ENCODE data around the gene AQP2. TPM values are rescaled to one million over a fixed set of nuclear protein-coding genes. Genes with fewer than 3 reads are reported as not detected.

AQP2 gene
- total and polyA plus RNA-seq, 2 of the 13 experiments (the other 11 are each of a cell fraction or from before 2014, with no cell fraction given), result not detected

DNA sequence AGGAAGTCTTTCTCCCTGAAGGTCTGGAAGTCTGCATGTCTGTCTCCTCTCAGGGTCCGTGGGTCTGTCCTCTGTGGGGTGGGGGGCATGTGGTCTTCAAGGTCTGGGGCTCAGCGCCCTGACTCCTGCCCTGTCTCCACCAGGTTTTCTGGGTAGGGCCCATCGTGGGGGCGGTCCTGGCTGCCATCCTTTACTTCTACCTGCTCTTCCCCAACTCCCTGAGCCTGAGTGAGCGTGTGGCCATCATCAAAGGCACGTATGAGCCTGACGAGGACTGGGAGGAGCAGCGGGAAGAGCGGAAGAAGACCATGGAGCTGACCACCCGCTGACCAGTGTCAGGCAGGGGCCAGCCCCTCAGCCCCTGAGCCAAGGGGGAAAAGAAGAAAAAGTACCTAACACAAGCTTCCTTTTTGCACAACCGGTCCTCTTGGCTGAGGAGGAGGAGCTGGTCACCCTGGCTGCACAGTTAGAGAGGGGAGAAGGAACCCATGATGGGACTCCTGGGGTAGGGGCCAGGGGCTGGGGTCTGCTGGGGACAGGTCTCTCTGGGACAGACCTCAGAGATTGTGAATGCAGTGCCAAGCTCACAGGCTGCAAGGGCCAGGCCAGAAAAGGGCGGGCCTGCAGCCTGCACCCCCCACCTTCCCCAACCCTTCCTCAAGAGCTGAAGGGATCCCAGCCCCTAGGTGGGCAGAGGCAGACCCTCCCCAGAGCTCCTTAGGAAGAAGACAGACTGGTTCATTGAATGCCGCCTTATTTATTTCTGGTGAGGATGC lies 14.5 kb downstream of the AQP2 start:
- FAIRE-seq (no peak), ATAC-seq (no peak), DNase-seq (ENCODE audit: low spot score) (no peak)
- H3K9me3 ChIP-seq (ENCODE audit: low read length), result no peaks in the 10 kb centered on the region
- no peak overlapping the region for H3K4me2 ChIP-seq (ENCODE audit: low read depth, low read length)
- H3K27me3 ChIP-seq (ENCODE audit: control insufficient read depth in 1 of 2, insufficient read depth in 2 of 2, low read length in 2 of 2), result peaks cover 5 to 44% of the 10 kb centered on the region in 2 experiments
- WGBS (ENCODE audit: low lambda C conversion rate), result 22% methylated on average over 10 of the region's 13 CpGs
- intact Hi-C loops (cut with micrococcal nuclease; ENCODE audit: unreplicated experiment) (no loop called here), in situ Hi-C loops (cut with HindIII; ENCODE audit: extremely low pct_ligation_motif_present, low pct_unique_long_range_greater_than_20kb) (no loop called here)
- H3K36me3 ChIP-seq (replicated peaks in 1 of 2; ENCODE audit: control insufficient read depth in 1 of 2, insufficient read depth in 2 of 2, low read length in 2 of 2), result no peaks in the 10 kb centered on the region
- BruUV-seq (replicated peaks), result no TSS peak
- H3K79me2 ChIP-seq (ENCODE audit: insufficient read depth, low read length), result no peaks in the 10 kb centered on the region
- no peak overlapping the region for H3K27ac ChIP-seq (ENCODE audit: extremely low read length, insufficient read depth, low read length)
- H3K4me3 ChIP-seq (replicated peaks in 1 of 3; ENCODE audit: insufficient read depth in 1 of 3, low read depth in 2 of 3, low read length in 3 of 3), result no peak overlapping the region
- no peak overlapping the region for H2AFZ ChIP-seq (ENCODE audit: low read length)
- no peak overlapping the region for H3K9ac ChIP-seq (ENCODE audit: insufficient read depth, low read depth, low read length)
- H4K20me1 ChIP-seq (ENCODE audit: insufficient read depth, low read length), result no peaks in the 10 kb centered on the region
- ChIA-PET POLR2A (interaction anchor here (1.0 kb wide), 1 partner anchor 13 kb away, joined by 3 read pairs; no protein-coding TSS in a partner anchor), CTCF (ENCODE audit: low intra/inter-chr PET ratio, low total read pairs) (no interaction called here)
- TF ChIP-seq KMT2B (CRISPR knock-in tag; IDR thresholded peaks at IDR 0.05), result no peak
- TF ChIP-seq RFXANK (CRISPR knock-in tag; IDR thresholded peaks at IDR 0.05), result no peak
- TF ChIP-seq ZNF678 (CRISPR knock-in tag; IDR thresholded peaks at IDR 0.05), result no peak
- TF ChIP-seq, protein P1, sequence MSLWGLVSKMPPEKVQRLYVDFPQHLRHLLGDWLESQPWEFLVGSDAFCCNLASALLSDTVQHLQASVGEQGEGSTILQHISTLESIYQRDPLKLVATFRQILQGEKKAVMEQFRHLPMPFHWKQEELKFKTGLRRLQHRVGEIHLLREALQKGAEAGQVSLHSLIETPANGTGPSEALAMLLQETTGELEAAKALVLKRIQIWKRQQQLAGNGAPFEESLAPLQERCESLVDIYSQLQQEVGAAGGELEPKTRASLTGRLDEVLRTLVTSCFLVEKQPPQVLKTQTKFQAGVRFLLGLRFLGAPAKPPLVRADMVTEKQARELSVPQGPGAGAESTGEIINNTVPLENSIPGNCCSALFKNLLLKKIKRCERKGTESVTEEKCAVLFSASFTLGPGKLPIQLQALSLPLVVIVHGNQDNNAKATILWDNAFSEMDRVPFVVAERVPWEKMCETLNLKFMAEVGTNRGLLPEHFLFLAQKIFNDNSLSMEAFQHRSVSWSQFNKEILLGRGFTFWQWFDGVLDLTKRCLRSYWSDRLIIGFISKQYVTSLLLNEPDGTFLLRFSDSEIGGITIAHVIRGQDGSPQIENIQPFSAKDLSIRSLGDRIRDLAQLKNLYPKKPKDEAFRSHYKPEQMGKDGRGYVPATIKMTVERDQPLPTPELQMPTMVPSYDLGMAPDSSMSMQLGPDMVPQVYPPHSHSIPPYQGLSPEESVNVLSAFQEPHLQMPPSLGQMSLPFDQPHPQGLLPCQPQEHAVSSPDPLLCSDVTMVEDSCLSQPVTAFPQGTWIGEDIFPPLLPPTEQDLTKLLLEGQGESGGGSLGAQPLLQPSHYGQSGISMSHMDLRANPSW (CRISPR knock-in tag; IDR thresholded peaks at IDR 0.05; ENCODE audit: borderline replicate concordance), result no peak
- TF ChIP-seq HNRNPLL (IDR thresholded peaks at IDR 0.05; ENCODE audit: low read depth, low read length, poor library complexity, severe bottlenecking), result no peak
- no peak for TF ChIP-seq FOXO1 (CRISPR knock-in tag; IDR thresholded peaks at IDR 0.05)
- H3K4me1 ChIP-seq (ENCODE audit: insufficient read depth, low read length), result peaks cover 57% of the 10 kb centered on the region

Measured in HepG2 (cell line).